Pancreas (tissue), 10 donors: ENCODE measurements around the gene SAT2. TPM values are rescaled to one million over a fixed set of nuclear protein-coding genes. Genes with fewer than 3 reads are reported as not detected.
"Not testable (repeated sequence)": the region's sequence is repeated elsewhere in the genome, so short reads cannot be mapped to it uniquely, and the experiment has no call there.

Experiments used
- ATAC-seq, 4 donors: fragments of 200-7000 bp; cut with Tn5 transposase; one replicate each; pipeline versions ENCODE4 v1.8.0 to v1.9.1; 2020; ENCODE audit warnings: mild to moderate bottlenecking in 4 of 4, moderate library complexity in 4 of 4
- DNase-seq, 6 donors: peaks; one replicate each; pipeline ENCODE4 v3.0.0-alpha.2; 2020
- FAIRE-seq: peaks from 2 replicates; lab custom pipeline; 2012; peaks lifted over from hg19 to GRCh38; lab: Jason Lieb, UNC
- H3K27ac ChIP-seq, 4 donors: fragments of 200-600 bp; sonication (generic); 1 replicate in 3 of 4; 2 replicates in 1 of 4; pipeline versions ENCODE4 v1.5.0 to v1.8.0; 2020
- H3K27me3 ChIP-seq, 4 donors: fragments of 200-600 bp; one replicate each; pipeline ENCODE4 v1.8.0; 2021
- H3K36me3 ChIP-seq, 3 donors: fragments of 200-600 bp; sonication (generic) in 1 of 3; one replicate each; pipeline versions ENCODE4 v1.5.0 to v1.8.0; 2020 to 2021
- H3K4me1 ChIP-seq, 3 donors: fragments of 200-600 bp; one replicate each; pipeline ENCODE4 v1.8.0; 2021
- H3K4me3 ChIP-seq, 4 donors: fragments of 200-600 bp; sonication (generic) in 2 of 4; one replicate each; pipeline versions ENCODE4 v1.5.0 to v1.8.0; 2020 to 2021
- H3K9me3 ChIP-seq, 4 donors: fragments of 200-600 bp; one replicate each; pipeline ENCODE4 v1.8.0; 2021
- WGBS, 2 donors: extraction: QIAGEN DNeasy Blood & Tissue Kit; methylation state at CpG; one replicate each; pipeline ENCODE4 v1.1.7; 2013; 5-methylcytosine and 5-hydroxymethylcytosine counted together
- intact Hi-C, 3 donors: fragments of 100-400 bp; cut with DNase I; formaldehyde crosslinking; loops; one replicate each; pipeline versions ENCODE4 v1.11.1 to v1.14.2; 2022
- polyA plus RNA-seq, 2 donors: library from polyadenylated mRNA; stranded (reverse); fragments of 200-250 nt; gene quantifications; one replicate each; pipeline ENCODE4 v1.2.3, GENCODE V29; 2013
- total RNA-seq, 6 donors: library from RNA; stranded (reverse); fragmentation: NEBNext Ultra II Directional in 4 of 6; extraction: Animal tissue kit (Norgen Biotek cat#: 25700) in 4 of 6; gene quantifications; one replicate each; pipeline versions ENCODE4 v1.2.1 to v1.2.4, GENCODE V29; 2021 to 2023
- TF ChIP-seq, protein P1 (sequence below), 4 donors: fragments of 200-600 bp; sonication (generic) in 3 of 4; IDR thresholded peaks; one replicate each; pipeline versions ENCODE4 v1.5.0 to v1.8.0; 2021; ENCODE audit warnings: antibody characterized with exemption in 4 of 4
- donor health status: healthy with polysubstance abuse.
- donor health status: DM: no; HTN: no; CAD: no; lungs with moderate emphysema.
- donor health status: DM: no; HTN: no; CAD: no.
- donor health status: control.
- donor health status: control.
- donor health status: Bipolar disorder and iron deficiency.
- donor health status: DM: yes; HTN: yes; CAD: no.
- donor health status: DM: no; HTN: no; CAD: no.
- donor health status: DM: no; HTN: no; CAD: no.
- donor health status: DM: yes; HTN: yes; CAD: no.

The SAT2 gene
- total and polyA plus RNA-seq, 8 donors, result 43.8 to 348 (median 72.7) TPM

DNA sequence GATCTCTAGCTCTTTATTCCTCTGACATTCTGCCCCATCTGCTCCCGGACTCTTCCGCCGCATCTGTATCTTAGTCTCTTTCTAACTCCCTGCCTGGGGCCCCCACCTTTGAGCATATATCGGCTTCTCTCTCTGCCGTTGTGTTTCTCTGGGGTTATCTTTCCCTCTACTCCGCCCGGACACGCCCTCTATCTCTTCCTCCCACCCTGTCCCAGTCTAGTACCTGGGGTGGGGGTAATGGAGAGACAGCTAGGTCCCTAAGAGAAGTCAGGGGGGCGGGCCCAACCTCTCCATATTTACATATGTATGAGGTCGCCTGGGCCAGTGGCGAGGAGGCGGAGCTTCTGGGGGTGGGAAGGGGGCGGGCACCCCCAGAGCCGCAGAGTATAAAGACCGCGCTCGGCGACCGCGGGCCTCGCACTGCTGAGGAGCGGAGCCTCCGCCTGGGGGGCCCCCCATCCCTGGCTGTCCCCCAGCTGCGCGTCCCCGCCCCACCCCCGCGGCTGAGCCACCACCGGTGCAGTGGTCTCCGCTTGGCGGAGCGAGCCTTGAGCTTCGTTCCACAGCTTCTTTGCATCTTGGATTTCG, 23.0 kb upstream of the SAT2 start, which contains the start of gene ATP1B2:
Gene ATP1B2 (plus strand): TSS at position 418 of the 588 bp plus-strand sequence. CDS start 593 bp downstream, outside the sequence.
- H3K4me3 ChIP-seq, result peak within 1 kb of the TSS; percentile 18 to 50 (median 29)
- DNase-seq (peak; percentile 57 to 86 (median 72)), ATAC-seq (peak; percentile 78 to 92 (median 88)), FAIRE-seq (no peak)
- TF ChIP-seq, protein P1, sequence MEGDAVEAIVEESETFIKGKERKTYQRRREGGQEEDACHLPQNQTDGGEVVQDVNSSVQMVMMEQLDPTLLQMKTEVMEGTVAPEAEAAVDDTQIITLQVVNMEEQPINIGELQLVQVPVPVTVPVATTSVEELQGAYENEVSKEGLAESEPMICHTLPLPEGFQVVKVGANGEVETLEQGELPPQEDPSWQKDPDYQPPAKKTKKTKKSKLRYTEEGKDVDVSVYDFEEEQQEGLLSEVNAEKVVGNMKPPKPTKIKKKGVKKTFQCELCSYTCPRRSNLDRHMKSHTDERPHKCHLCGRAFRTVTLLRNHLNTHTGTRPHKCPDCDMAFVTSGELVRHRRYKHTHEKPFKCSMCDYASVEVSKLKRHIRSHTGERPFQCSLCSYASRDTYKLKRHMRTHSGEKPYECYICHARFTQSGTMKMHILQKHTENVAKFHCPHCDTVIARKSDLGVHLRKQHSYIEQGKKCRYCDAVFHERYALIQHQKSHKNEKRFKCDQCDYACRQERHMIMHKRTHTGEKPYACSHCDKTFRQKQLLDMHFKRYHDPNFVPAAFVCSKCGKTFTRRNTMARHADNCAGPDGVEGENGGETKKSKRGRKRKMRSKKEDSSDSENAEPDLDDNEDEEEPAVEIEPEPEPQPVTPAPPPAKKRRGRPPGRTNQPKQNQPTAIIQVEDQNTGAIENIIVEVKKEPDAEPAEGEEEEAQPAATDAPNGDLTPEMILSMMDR (IDR thresholded peaks at IDR 0.05), result no peak
- H3K27me3 ChIP-seq, result no peaks in the 10 kb centered on the region
- WGBS, 2 donors, result 1 to 2% methylated on average over 26 to 34 of the region's 34 CpGs
- no peaks in the 10 kb centered on the region for H3K36me3 ChIP-seq
- H3K9me3 ChIP-seq, result no peaks in the 10 kb centered on the region
- H3K4me1 ChIP-seq, result peaks cover 4 to 10% (median 10%) of the 10 kb centered on the region in 3 donors
- intact Hi-C loops, result no loop called here
- H3K27ac ChIP-seq, result no peak within 1 kb of the TSS

DNA sequence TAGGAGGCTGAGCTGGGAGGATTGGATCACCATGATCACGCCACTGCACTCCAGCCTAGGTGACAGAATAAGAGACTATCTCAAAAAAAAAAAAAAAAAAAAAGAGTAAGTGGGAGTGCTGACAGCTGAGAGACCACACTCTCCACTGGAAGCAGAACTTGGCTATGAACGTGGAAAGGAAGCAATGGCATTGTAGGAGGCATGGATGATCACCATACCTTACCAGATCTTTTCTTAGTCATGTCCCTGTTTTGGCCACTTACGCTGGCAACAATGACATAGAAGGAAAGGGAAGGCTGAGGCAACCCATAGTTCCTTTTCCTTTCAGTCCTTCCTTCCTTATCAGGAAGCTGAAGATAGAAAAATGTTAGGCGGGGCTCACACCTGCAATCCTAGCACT, 19.4 kb upstream of the SAT2 start:
- Histone ChIP-seq H3K9me3 (no peaks in the 10 kb centered on the region), H3K27me3 (no peaks in the 10 kb centered on the region), H3K36me3 (no peaks in the 10 kb centered on the region), H3K4me3 (no peak overlapping the region), H3K27ac (no peak overlapping the region), H3K4me1 (peaks cover 4 to 10% (median 10%) of the 10 kb centered on the region in 3 donors)
- 75 to 77% methylated on average over 4 of the region's 4 CpGs for whole genome bisulfite sequencing, 2 donors
- intact Hi-C loops, result no loop called here
- TF ChIP-seq, protein P1 (IDR thresholded peaks at IDR 0.05), result no peak
- DNase-seq, result no peak
- ATAC-seq, result no peak
- FAIRE-seq, result no peak

DNA sequence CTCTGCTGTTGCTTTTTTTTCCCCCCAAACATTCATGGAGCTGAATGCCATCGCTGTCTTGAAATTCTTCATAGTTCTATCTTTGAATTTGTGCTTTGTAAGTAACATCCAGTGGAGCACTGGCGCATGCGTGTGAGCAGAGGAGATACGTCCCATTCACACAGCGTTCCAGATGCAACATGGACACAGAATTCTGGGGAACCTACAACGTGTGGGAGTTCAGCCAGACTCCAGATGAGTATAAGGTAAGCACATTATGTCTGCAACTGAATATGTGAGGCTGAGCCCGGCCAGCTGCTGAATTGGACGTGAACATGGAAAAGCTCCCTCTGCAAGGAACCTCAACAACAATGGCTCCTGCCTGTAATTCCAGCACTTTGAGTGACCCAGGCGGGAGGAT, 18.8 kb upstream of the SAT2 start:
- DNase-seq, result no peak

GRCh38 chr17:7644775-7645174, 17.2 kb upstream of the SAT2 start:
- no peaks in the 10 kb centered on the region for H3K27me3 ChIP-seq
- TF ChIP-seq, protein P1 (IDR thresholded peaks at IDR 0.05), result no peak
- FAIRE-seq (no peak), ATAC-seq (no peak), DNase-seq (no peak)
- H3K4me1 ChIP-seq, result no peaks in the 10 kb centered on the region
- intact Hi-C loops, result no loop called here
- WGBS, 2 donors, result 79 to 91% methylated on average over 4 of the region's 4 CpGs
- no peaks in the 10 kb centered on the region for H3K36me3 ChIP-seq
- no peak overlapping the region for H3K27ac ChIP-seq
- H3K9me3 ChIP-seq, result no peaks in the 10 kb centered on the region
- no peak overlapping the region for H3K4me3 ChIP-seq

More for the DNA sequence above, 18.8 kb upstream of the SAT2 start:
- TF ChIP-seq, protein P1 (IDR thresholded peaks at IDR 0.05), result no peak
- H3K36me3 ChIP-seq, result no peaks in the 10 kb centered on the region
- FAIRE-seq, result no peak
- no peak for ATAC-seq
- H3K27ac ChIP-seq, result no peak overlapping the region
- no peaks in the 10 kb centered on the region for H3K9me3 ChIP-seq
- H3K4me3 ChIP-seq, result no peak overlapping the region
- intact Hi-C loops, result no loop called here
- 70 to 88% methylated on average over 9 of the region's 9 CpGs for WGBS, 2 donors
- H3K4me1 ChIP-seq, result peaks cover 3 to 8% (median 7%) of the 10 kb centered on the region in 3 donors
- H3K27me3 ChIP-seq, result no peaks in the 10 kb centered on the region

DNA sequence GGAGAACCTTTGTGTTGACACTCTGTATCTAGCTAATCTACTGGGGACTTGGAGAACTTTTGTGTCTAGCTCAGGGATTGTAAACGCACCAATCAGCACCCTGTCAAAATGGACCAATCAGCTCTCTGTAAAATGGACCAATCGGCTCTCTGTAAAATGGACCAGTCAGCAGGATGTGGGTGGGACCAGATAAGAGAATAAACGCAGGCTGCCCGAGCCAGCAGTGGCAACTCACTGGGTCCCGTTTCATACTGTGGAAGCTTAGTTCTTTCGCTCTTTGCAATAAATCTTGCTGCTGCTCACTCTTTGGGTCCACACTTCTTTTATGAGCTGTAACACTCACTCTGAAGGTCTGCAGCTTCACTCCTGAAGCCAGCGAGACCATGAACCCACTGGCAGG, 14.0 kb upstream of the SAT2 start:
- 56 to 57% methylated on average over 7 of the region's 7 CpGs for WGBS, 2 donors
- H3K36me3 ChIP-seq, H3K4me1 ChIP-seq, H3K9me3 ChIP-seq, ATAC-seq, H3K27me3 ChIP-seq, DNase-seq, H3K27ac ChIP-seq, FAIRE-seq, H3K4me3 ChIP-seq, intact Hi-C loops: not testable (repeated sequence)
